DND-41 (cell line): Measurements from ENCODE around the gene REN.

ENCODE experiments used
- EZH2 ChIP-seq: IDR thresholded peaks from 3 replicates; pipeline ENCODE4 v1.6.1; 2012; ENCODE audit warnings: borderline replicate concordance, low read depth, mild to moderate bottlenecking, moderate library complexity, low read length, inconsistent platforms; ENCODE audit not compliant: severe bottlenecking
- TF ChIP-seq, protein P1 (sequence below): IDR thresholded peaks from 2 replicates; pipeline ENCODE4 v1.5.1; 2012; ENCODE audit warnings: borderline replicate concordance, low read length, moderate library complexity, mild to moderate bottlenecking; ENCODE audit not compliant: poor library complexity, severe bottlenecking; ENCODE audit errors: extremely low read depth

DNA sequence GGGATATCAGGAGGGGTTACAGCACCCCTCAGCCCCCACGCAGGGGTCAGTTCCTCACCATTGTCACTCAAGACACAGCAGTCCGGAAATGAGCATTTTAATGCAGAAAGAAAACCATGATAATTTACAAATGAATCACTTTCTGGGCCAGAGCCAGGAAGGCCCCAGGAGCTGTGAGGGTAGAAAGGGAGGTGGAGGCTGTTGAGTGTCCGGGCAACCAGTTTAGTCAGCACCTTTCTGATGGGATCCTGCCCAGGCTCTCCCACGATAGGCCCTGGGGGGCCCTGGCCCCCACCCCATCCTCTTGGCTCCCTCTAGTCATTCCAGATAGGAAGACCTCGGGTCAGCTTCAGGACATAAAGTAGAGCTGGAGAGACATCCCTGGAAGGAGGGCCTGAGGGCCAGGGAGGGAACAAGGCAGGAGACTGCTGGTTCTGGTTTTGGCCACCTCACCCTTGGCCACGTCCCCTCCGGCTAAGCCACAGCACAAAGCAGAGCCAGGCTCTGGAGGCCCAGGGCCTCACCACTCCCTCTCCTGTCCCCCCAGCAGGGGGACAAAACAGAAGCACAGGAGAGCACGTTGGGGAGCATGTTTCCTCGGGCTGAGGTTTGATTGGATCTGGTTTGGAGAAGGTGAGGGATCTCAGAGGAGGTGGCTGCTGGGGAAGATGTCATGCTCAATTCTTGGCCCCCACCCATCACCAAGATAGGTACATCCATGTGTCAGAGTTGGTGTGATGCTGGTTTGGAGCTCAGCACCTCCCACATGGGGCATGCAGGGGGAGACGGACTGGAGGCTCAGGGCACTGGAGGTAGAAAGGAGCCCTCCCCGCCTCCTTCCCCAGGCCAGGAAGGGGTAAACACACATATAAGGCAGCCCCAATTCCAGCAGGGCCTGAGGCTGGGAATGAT, 34.9 kb downstream of the REN start:
- TF ChIP-seq, protein P1, sequence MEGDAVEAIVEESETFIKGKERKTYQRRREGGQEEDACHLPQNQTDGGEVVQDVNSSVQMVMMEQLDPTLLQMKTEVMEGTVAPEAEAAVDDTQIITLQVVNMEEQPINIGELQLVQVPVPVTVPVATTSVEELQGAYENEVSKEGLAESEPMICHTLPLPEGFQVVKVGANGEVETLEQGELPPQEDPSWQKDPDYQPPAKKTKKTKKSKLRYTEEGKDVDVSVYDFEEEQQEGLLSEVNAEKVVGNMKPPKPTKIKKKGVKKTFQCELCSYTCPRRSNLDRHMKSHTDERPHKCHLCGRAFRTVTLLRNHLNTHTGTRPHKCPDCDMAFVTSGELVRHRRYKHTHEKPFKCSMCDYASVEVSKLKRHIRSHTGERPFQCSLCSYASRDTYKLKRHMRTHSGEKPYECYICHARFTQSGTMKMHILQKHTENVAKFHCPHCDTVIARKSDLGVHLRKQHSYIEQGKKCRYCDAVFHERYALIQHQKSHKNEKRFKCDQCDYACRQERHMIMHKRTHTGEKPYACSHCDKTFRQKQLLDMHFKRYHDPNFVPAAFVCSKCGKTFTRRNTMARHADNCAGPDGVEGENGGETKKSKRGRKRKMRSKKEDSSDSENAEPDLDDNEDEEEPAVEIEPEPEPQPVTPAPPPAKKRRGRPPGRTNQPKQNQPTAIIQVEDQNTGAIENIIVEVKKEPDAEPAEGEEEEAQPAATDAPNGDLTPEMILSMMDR: no peak
- TF ChIP-seq EZH2: no peak
